Measurements from ENCODE around the gene FBXL19.

The FBXL19 gene

GRCh38 chr16:30983898-30984610 is 60.7 kb downstream of the FBXL19 start:
- Histone ChIP-seq H3K4me3 (ENCODE audit: low read depth, low read length) (no peak overlapping the region), H3K36me3 (ENCODE audit: control insufficient read depth, insufficient read depth, low read length) (peaks cover 43% of the 10 kb centered on the region), H3K9ac (ENCODE audit: low read depth, low read length) (no peak overlapping the region), H3K4me1 (ENCODE audit: control insufficient read depth, insufficient read depth, low read length) (peaks cover 3% of the 10 kb centered on the region; the same call in 1 of the 2 replicates), H3K27ac (ENCODE audit: low read depth, low read length) (peak overlapping the region; percentile 14), H3K27me3 (ENCODE audit: control insufficient read depth, insufficient read depth, low read length) (no peaks in the 10 kb centered on the region), H3K9me3 (ENCODE audit: control insufficient read depth, insufficient read depth, low read length) (no peaks in the 10 kb centered on the region)

GRCh38 chr16:30984669-30985400 is 61.5 kb downstream of the FBXL19 start, which contains the start of gene HSD3B7:
Gene HSD3B7 (plus strand): TSS chr16:30985207. CDS start chr16:30985659, 452 bp downstream.
- Histone ChIP-seq H3K9me3 (ENCODE audit: control insufficient read depth, insufficient read depth, low read length) (no peaks in the 10 kb centered on the region), H3K4me3 (ENCODE audit: low read depth, low read length) (peak within 1 kb of the TSS; percentile 49; the same call in 1 of the 2 replicates), H3K27me3 (ENCODE audit: control insufficient read depth, insufficient read depth, low read length) (no peaks in the 10 kb centered on the region), H3K36me3 (ENCODE audit: control insufficient read depth, insufficient read depth, low read length) (peaks cover 38% of the 10 kb centered on the region), H3K4me1 (ENCODE audit: control insufficient read depth, insufficient read depth, low read length) (peaks cover 3% of the 10 kb centered on the region; the same call in 1 of the 2 replicates), H3K9ac (ENCODE audit: low read depth, low read length) (no peak within 1 kb of the TSS), H3K27ac (ENCODE audit: low read depth, low read length) (peak within 1 kb of the TSS; percentile 14)

- no peak overlapping the region for H3K27ac ChIP-seq (ENCODE audit: low read depth, low read length)
- peak overlapping the region; percentile 49; the same call in 1 of the 2 replicates for H3K4me3 ChIP-seq (ENCODE audit: low read depth, low read length)
- no peaks in the 10 kb centered on the region for H3K27me3 ChIP-seq (ENCODE audit: control insufficient read depth, insufficient read depth, low read length)
- no peaks in the 10 kb centered on the region for H3K9me3 ChIP-seq (ENCODE audit: control insufficient read depth, insufficient read depth, low read length)
- H3K4me1 ChIP-seq (ENCODE audit: control insufficient read depth, insufficient read depth, low read length): peaks cover 3% of the 10 kb centered on the region; the same call in 1 of the 2 replicates
- no peak overlapping the region for H3K9ac ChIP-seq (ENCODE audit: low read depth, low read length)
- peaks cover 31% of the 10 kb centered on the region for H3K36me3 ChIP-seq (ENCODE audit: control insufficient read depth, insufficient read depth, low read length)
These were observed 62.2 kb downstream of the FBXL19 start for GRCh38 chr16:30985401-30986128.

- Histone ChIP-seq H3K4me1 (ENCODE audit: control insufficient read depth, insufficient read depth, low read length) (peaks cover 3% of the 10 kb centered on the region; the same call in 1 of the 2 replicates), H3K27me3 (ENCODE audit: control insufficient read depth, insufficient read depth, low read length) (no peaks in the 10 kb centered on the region), H3K27ac (ENCODE audit: low read depth, low read length) (no peak overlapping the region), H3K36me3 (ENCODE audit: control insufficient read depth, insufficient read depth, low read length) (peaks cover 27% of the 10 kb centered on the region), H3K9me3 (ENCODE audit: control insufficient read depth, insufficient read depth, low read length) (no peaks in the 10 kb centered on the region), H3K9ac (ENCODE audit: low read depth, low read length) (no peak overlapping the region), H3K4me3 (ENCODE audit: low read depth, low read length) (no peak overlapping the region)
These were observed 63.0 kb downstream of the FBXL19 start for GRCh38 chr16:30986129-30986991.

GRCh38 chr16:30987581-30988190 is 64.3 kb downstream of the FBXL19 start:
- no peak overlapping the region for H3K27ac ChIP-seq (ENCODE audit: low read depth, low read length)
- H3K36me3 ChIP-seq (ENCODE audit: control insufficient read depth, insufficient read depth, low read length): peaks cover 17% of the 10 kb centered on the region
- H3K27me3 ChIP-seq (ENCODE audit: control insufficient read depth, insufficient read depth, low read length): no peaks in the 10 kb centered on the region
- H3K4me1 ChIP-seq (ENCODE audit: control insufficient read depth, insufficient read depth, low read length): peaks cover 3% of the 10 kb centered on the region; the same call in 1 of the 2 replicates
- H3K4me3 ChIP-seq (ENCODE audit: low read depth, low read length): no peak overlapping the region
- no peak overlapping the region for H3K9ac ChIP-seq (ENCODE audit: low read depth, low read length)
- no peaks in the 10 kb centered on the region for H3K9me3 ChIP-seq (ENCODE audit: control insufficient read depth, insufficient read depth, low read length)

- Histone ChIP-seq H3K9me3 (ENCODE audit: control insufficient read depth, insufficient read depth, low read length) (no peaks in the 10 kb centered on the region), H3K4me1 (ENCODE audit: control insufficient read depth, insufficient read depth, low read length) (peaks cover 3% of the 10 kb centered on the region; the same call in 1 of the 2 replicates), H3K27ac (ENCODE audit: low read depth, low read length) (no peak overlapping the region), H3K36me3 (ENCODE audit: control insufficient read depth, insufficient read depth, low read length) (peaks cover 3% of the 10 kb centered on the region; the same call in 1 of the 2 replicates), H3K9ac (ENCODE audit: low read depth, low read length) (no peak overlapping the region), H3K27me3 (ENCODE audit: control insufficient read depth, insufficient read depth, low read length) (no peaks in the 10 kb centered on the region), H3K4me3 (ENCODE audit: low read depth, low read length) (no peak overlapping the region)
These were observed 66.2 kb downstream of the FBXL19 start for GRCh38 chr16:30989469-30990047.

- Histone ChIP-seq H3K27me3 (ENCODE audit: control insufficient read depth, insufficient read depth, low read length) (no peaks in the 10 kb centered on the region), H3K4me3 (ENCODE audit: low read depth, low read length) (no peak overlapping the region), H3K9me3 (ENCODE audit: control insufficient read depth, insufficient read depth, low read length) (no peaks in the 10 kb centered on the region), H3K9ac (ENCODE audit: low read depth, low read length) (no peak overlapping the region), H3K4me1 (ENCODE audit: control insufficient read depth, insufficient read depth, low read length) (peaks cover 3% of the 10 kb centered on the region; the same call in 1 of the 2 replicates), H3K36me3 (ENCODE audit: control insufficient read depth, insufficient read depth, low read length) (peaks cover 3% of the 10 kb centered on the region; the same call in 1 of the 2 replicates), H3K27ac (ENCODE audit: low read depth, low read length) (no peak overlapping the region)
These were observed 66.7 kb downstream of the FBXL19 start for GRCh38 chr16:30990105-30990504.

- Histone ChIP-seq H3K9ac (ENCODE audit: low read depth, low read length) (no peak overlapping the region), H3K27ac (ENCODE audit: low read depth, low read length) (no peak overlapping the region), H3K4me3 (ENCODE audit: low read depth, low read length) (no peak overlapping the region), H3K36me3 (ENCODE audit: control insufficient read depth, insufficient read depth, low read length) (peaks cover 3% of the 10 kb centered on the region; the same call in 1 of the 2 replicates), H3K27me3 (ENCODE audit: control insufficient read depth, insufficient read depth, low read length) (no peaks in the 10 kb centered on the region), H3K9me3 (ENCODE audit: control insufficient read depth, insufficient read depth, low read length) (no peaks in the 10 kb centered on the region), H3K4me1 (ENCODE audit: control insufficient read depth, insufficient read depth, low read length) (no peaks in the 10 kb centered on the region)
These were observed 67.7 kb downstream of the FBXL19 start for GRCh38 chr16:30991052-30991451.

GRCh38 chr16:30992276-30992780 is 69.0 kb downstream of the FBXL19 start:
- no peak overlapping the region for H3K27ac ChIP-seq (ENCODE audit: low read depth, low read length)
- H3K4me1 ChIP-seq (ENCODE audit: control insufficient read depth, insufficient read depth, low read length): peaks cover 4% of the 10 kb centered on the region
- H3K4me3 ChIP-seq (ENCODE audit: low read depth, low read length): no peak overlapping the region
- no peaks in the 10 kb centered on the region for H3K9me3 ChIP-seq (ENCODE audit: control insufficient read depth, insufficient read depth, low read length)
- H3K36me3 ChIP-seq (ENCODE audit: control insufficient read depth, insufficient read depth, low read length): peaks cover 3% of the 10 kb centered on the region; the same call in 1 of the 2 replicates
- H3K9ac ChIP-seq (ENCODE audit: low read depth, low read length): no peak overlapping the region
- H3K27me3 ChIP-seq (ENCODE audit: control insufficient read depth, insufficient read depth, low read length): no peaks in the 10 kb centered on the region

Data from HUES48 (cell line).